DMS153 (cell line): Measurements from ENCODE around the gene PDE4DIP.
"Not testable (repeated sequence)": the region's sequence is repeated elsewhere in the genome, so short reads cannot be mapped to it uniquely, and the experiment has no call there.

Source experiments
- DNase-seq: peaks from one replicate; lab custom pipeline; 2025; lab: John Stamatoyannopoulos, UW

PDE4DIP gene

GRCh38 chr1:148921047-148921446 lies 76.8 kb downstream of the PDE4DIP start:
- not testable (repeated sequence) for DNase-seq

GRCh38 chr1:148923798-148924197 lies 79.6 kb downstream of the PDE4DIP start:
- DNase-seq, result not testable (repeated sequence)

GRCh38 chr1:148927645-148928044 lies 83.4 kb downstream of the PDE4DIP start:
- not testable (repeated sequence) for DNase-seq

- not testable (repeated sequence) for DNase-seq
These were observed 85.0 kb downstream of the PDE4DIP start for GRCh38 chr1:148929253-148929652.

- DNase-seq, result not testable (repeated sequence)
These were observed 91.3 kb downstream of the PDE4DIP start for GRCh38 chr1:148935381-148936002.

GRCh38 chr1:148942906-148943305 lies 98.7 kb downstream of the PDE4DIP start:
- DNase-seq, result not testable (repeated sequence)

GRCh38 chr1:148945130-148945529 lies 100.9 kb downstream of the PDE4DIP start:
- DNase-seq, result not testable (repeated sequence)

GRCh38 chr1:148948768-148949167 lies 104.5 kb downstream of the PDE4DIP start:
- DNase-seq, result not testable (repeated sequence)

- DNase-seq, result peak; percentile 77
These were observed 107.4 kb downstream of the PDE4DIP start for GRCh38 chr1:148951336-148952227.

GRCh38 chr1:148952253-148952937 lies 108.2 kb downstream of the PDE4DIP start:
- not testable (repeated sequence) for DNase-seq

- not testable (repeated sequence) for DNase-seq
These were observed 108.8 kb downstream of the PDE4DIP start for GRCh38 chr1:148952938-148953616.

- DNase-seq, result not testable (repeated sequence)
These were observed 109.5 kb downstream of the PDE4DIP start for GRCh38 chr1:148953730-148954129.

GRCh38 chr1:148958343-148958742 lies 114.1 kb downstream of the PDE4DIP start:
- DNase-seq, result not testable (repeated sequence)

- not testable (repeated sequence) for DNase-seq
These were observed 116.2 kb downstream of the PDE4DIP start for GRCh38 chr1:148960212-148961000.

GRCh38 chr1:148962127-148962857 lies 118.1 kb downstream of the PDE4DIP start:
- not testable (repeated sequence) for DNase-seq

GRCh38 chr1:148966084-148966483 lies 121.9 kb downstream of the PDE4DIP start:
- not testable (repeated sequence) for DNase-seq

GRCh38 chr1:148967580-148967979 lies 123.4 kb downstream of the PDE4DIP start:
- not testable (repeated sequence) for DNase-seq

- not testable (repeated sequence) for DNase-seq
These were observed 124.5 kb downstream of the PDE4DIP start for GRCh38 chr1:148968682-148969081.

- DNase-seq, result not testable (repeated sequence)
These were observed 124.9 kb downstream of the PDE4DIP start for GRCh38 chr1:148969126-148969525.

- not testable (repeated sequence) for DNase-seq
These were observed 131.2 kb downstream of the PDE4DIP start for GRCh38 chr1:148975453-148975852.
